IMR-90 (cell line): Measurements from ENCODE around the gene HSD17B14. TPM values are rescaled to one million over a fixed set of nuclear protein-coding genes. Genes with fewer than 3 reads are reported as not detected.

Source experiments
- ATAC-seq: fragments of 200-7000 bp; cut with Tn5 transposase; 2 replicates; pipeline ENCODE4 v1.9.1; 2020; ENCODE audit warnings: low read depth, mild to moderate bottlenecking, moderate library complexity
- BruUV-seq: library from RNA; stranded (reverse); fragments of 400-500 nt; replicated peaks from 2 replicates; lab custom pipeline; 2021; lab: Mats Ljungman, UMichigan
- CTCF ChIA-PET: fragments of 300-600 bp; formaldehyde crosslinking; extraction: SDS; loops from one replicate; lab custom pipeline; 2021; ENCODE audit warnings: antibody characterized with exemption; lab: Yijun Ruan, JAX
- POLR2A ChIA-PET: fragments of 300-600 bp; sonication (Branson Sonifier 250); formaldehyde crosslinking; loops from one replicate; lab custom pipeline; 2022; ENCODE audit warnings: antibody characterized with exemption; ENCODE audit not compliant: unreplicated experiment; lab: Charles Lee
- DNase-seq: peaks from one replicate; pipeline ENCODE4 v3.0.0; 2013
- H2AFZ ChIP-seq: replicated peaks from 2 replicates; pipeline ENCODE3; 2013; ENCODE audit warnings: low read length, mild to moderate bottlenecking; ENCODE audit not compliant: poor library complexity
- H2AK5ac ChIP-seq: 2 replicates; pipeline ENCODE4 v1.6.1; 2013; ENCODE audit warnings: low read depth, low read length, inconsistent platforms
- H2AK9ac ChIP-seq: replicated peaks from 2 replicates; pipeline ENCODE3; 2013; ENCODE audit warnings: mild to moderate bottlenecking, low read depth, low read length, moderate library complexity; ENCODE audit not compliant: poor library complexity
- H2BK120ac ChIP-seq: 2 replicates; pipeline ENCODE4 v1.6.1; 2013; ENCODE audit warnings: low read depth, low read length, inconsistent platforms
- H2BK15ac ChIP-seq: 3 replicates; pipeline ENCODE4 v1.6.1; 2013; ENCODE audit warnings: low read depth, low read length, inconsistent platforms
- H2BK20ac ChIP-seq: 2 replicates; pipeline ENCODE4 v1.6.1; 2013; ENCODE audit warnings: low read depth, mild to moderate bottlenecking, inconsistent platforms, low read length, moderate library complexity
- H2BK5ac ChIP-seq: 2 replicates; pipeline ENCODE4 v1.6.1; 2013; ENCODE audit warnings: mild to moderate bottlenecking, low read depth, low read length, inconsistent platforms; ENCODE audit not compliant: poor library complexity, severe bottlenecking
- H3K14ac ChIP-seq: replicated peaks from 2 replicates; pipeline ENCODE4 v1.6.1; 2013; ENCODE audit warnings: low read depth, low read length, inconsistent platforms
- H3K18ac ChIP-seq: 2 replicates; pipeline ENCODE4 v1.6.1; 2013; ENCODE audit warnings: low read depth, low read length, control low read depth
- H3K23ac ChIP-seq: 2 replicates; pipeline ENCODE4 v1.6.1; 2013; ENCODE audit warnings: low read depth, low read length, inconsistent platforms
- H3K27ac ChIP-seq: 2 replicates; pipeline ENCODE4 v1.5.1; 2013; ENCODE audit warnings: mild to moderate bottlenecking, control low read depth, low read length; ENCODE audit not compliant: insufficient read depth
- H3K27me3 ChIP-seq: 2 replicates; pipeline ENCODE4 v1.6.1; 2013; ENCODE audit warnings: low read length; ENCODE audit not compliant: control insufficient read depth, insufficient read depth
- H3K36me3 ChIP-seq: 2 replicates; pipeline ENCODE4 v1.6.1; 2013; ENCODE audit warnings: low read length, mixed read lengths; ENCODE audit not compliant: control insufficient read depth, insufficient read depth
- H3K4ac ChIP-seq: 2 replicates; pipeline ENCODE4 v1.6.1; 2013; ENCODE audit warnings: low read depth, low read length, inconsistent platforms
- H3K4me1 ChIP-seq: 2 replicates; pipeline ENCODE4 v1.6.1; 2013; ENCODE audit warnings: low read length, mixed read lengths; ENCODE audit not compliant: control insufficient read depth, insufficient read depth
- H3K4me2 ChIP-seq: 2 replicates; pipeline ENCODE4 v1.6.1; 2013; ENCODE audit warnings: low read depth, mild to moderate bottlenecking, control low read depth, low read length, moderate library complexity
- H3K4me3 ChIP-seq: 2 replicates; pipeline ENCODE4 v1.5.1; 2013; ENCODE audit warnings: low read depth, mild to moderate bottlenecking, control low read depth, low read length, moderate library complexity; ENCODE audit not compliant: insufficient read depth
- H3K56ac ChIP-seq: 2 replicates; pipeline ENCODE4 v1.6.1; 2013; ENCODE audit warnings: low read length, inconsistent platforms; ENCODE audit not compliant: insufficient read depth; ENCODE audit errors: extremely low read depth
- H3K79me1 ChIP-seq, 2 experiments: 2 replicates each; pipeline ENCODE4 v1.6.1; 2013; ENCODE audit warnings: low read length in 2 of 2, inconsistent platforms in 1 of 2, low read depth in 1 of 2
- H3K9ac ChIP-seq: 2 replicates; pipeline ENCODE4 v1.6.1; 2013; ENCODE audit warnings: low read depth, low read length, control low read depth
- H3K9me1 ChIP-seq: 2 replicates; pipeline ENCODE4 v1.6.1; 2013; ENCODE audit warnings: low read length, inconsistent platforms; ENCODE audit not compliant: insufficient read depth
- H3K9me3 ChIP-seq: 2 replicates; pipeline ENCODE4 v1.6.1; 2013; ENCODE audit warnings: low read length; ENCODE audit not compliant: control insufficient read depth, insufficient read depth
- H4K20me1 ChIP-seq: 2 replicates; pipeline ENCODE4 v1.6.1; 2013; ENCODE audit warnings: low read length, inconsistent platforms; ENCODE audit not compliant: insufficient read depth
- H4K5ac ChIP-seq: 2 replicates; pipeline ENCODE4 v1.6.1; 2013; ENCODE audit warnings: mild to moderate bottlenecking, low read depth, low read length, control low read depth
- H4K8ac ChIP-seq, 2 experiments: 2 replicates each; pipeline ENCODE4 v1.6.1; 2013; ENCODE audit warnings: low read depth in 2 of 2, low read length in 2 of 2, control low read depth in 1 of 2, inconsistent platforms in 1 of 2
- H4K91ac ChIP-seq: 2 replicates; pipeline ENCODE4 v1.6.1; 2013; ENCODE audit warnings: low read depth, low read length, inconsistent platforms; ENCODE audit not compliant: insufficient read depth
- BHLHE40 ChIP-seq: fragments of 150-350 bp; IDR thresholded peaks from 2 replicates; pipeline ENCODE4 v1.6.1; 2016; ENCODE audit warnings: mild to moderate bottlenecking, low read depth, low read length
- CEBPB ChIP-seq: IDR thresholded peaks from 2 replicates; pipeline ENCODE4 v1.6.1; 2012; ENCODE audit warnings: low read depth, low read length, improper control_type of control experiment
- CHD1 ChIP-seq: IDR thresholded peaks from 2 replicates; pipeline ENCODE4 v1.6.1; 2012; ENCODE audit warnings: low read depth, low read length, improper control_type of control experiment
- FOS ChIP-seq: fragments of 150-350 bp; IDR thresholded peaks from 2 replicates; pipeline ENCODE4 v1.6.1; 2016; ENCODE audit warnings: low read depth, low read length
- MAFK ChIP-seq: IDR thresholded peaks from 2 replicates; pipeline ENCODE4 v1.6.1; 2012; ENCODE audit warnings: low read depth, low read length, improper control_type of control experiment
- MXI1 ChIP-seq: IDR thresholded peaks from 2 replicates; pipeline ENCODE4 v1.6.1; 2012; ENCODE audit warnings: low read depth, mild to moderate bottlenecking, low read length, moderate library complexity, borderline replicate concordance
- POLR2A ChIP-seq: IDR thresholded peaks from 2 replicates; pipeline ENCODE4 v1.6.1; 2012; ENCODE audit warnings: mild to moderate bottlenecking, low read depth, low read length
- RFX5 ChIP-seq: IDR thresholded peaks from 2 replicates; pipeline ENCODE4 v1.8.0; 2012; ENCODE audit warnings: low read depth, mild to moderate bottlenecking, low read length, moderate library complexity
- USF2 ChIP-seq: fragments of 150-350 bp; IDR thresholded peaks from 2 replicates; pipeline ENCODE4 v1.6.1; 2017; ENCODE audit warnings: mild to moderate bottlenecking, antibody characterized with exemption, low read length, low read depth
- WGBS, 2 experiments: methylation state at CpG; one replicate each; pipeline versions ENCODE4 v1.1.5 to v1.1.7; 2013; ENCODE audit warnings: missing lambda C conversion rate in 2 of 2; ENCODE audit not compliant: insufficient read length in 1 of 2; ENCODE audit errors: extremely low coverage in 2 of 2; 5-methylcytosine and 5-hydroxymethylcytosine counted together
- dilution Hi-C: fragments of 300-500 bp; cut with HindIII; formaldehyde crosslinking; loops from one replicate; pipeline ENCODE4 v1.14.3; 2018; ENCODE audit warnings: low sequenced_read_pairs; ENCODE audit not compliant: unreplicated experiment
- in situ Hi-C: fragments of 300-500 bp; cut with MboI; formaldehyde crosslinking; loops from 3 replicates; pipeline ENCODE4 v1.14.3; 2019; ENCODE audit warnings: low sequenced_read_pairs, inconsistent platforms, mixed read lengths
- intact Hi-C: fragments of 100-400 bp; cut with micrococcal nuclease; formaldehyde crosslinking; loops from 2 replicates; pipeline ENCODE4 v1.10.0; 2022
- polyA plus RNA-seq, 3 experiments: library from polyadenylated mRNA; depleted of rRNA; stranded (reverse); fragments of >200 nt; gene quantifications; 2 replicates each; pipeline ENCODE4 v1.2.3, GENCODE V29; 2012; ENCODE audit warnings: low replicate concordance in 1 of 3
- total RNA-seq: library from RNA; depleted of rRNA; stranded (reverse); fragments of >200 nt; gene quantifications from 2 replicates; pipeline ENCODE4 v1.2.3, GENCODE V29; 2012
- TF ChIP-seq, protein P1 (sequence below): conservative IDR thresholded peaks from 2 replicates; pipeline ENCODE4 v1.5.1; 2012; ENCODE audit warnings: mild to moderate bottlenecking, low read depth, low read length, improper control_type of control experiment

HSD17B14 gene
- total and polyA plus RNA-seq, 2 of the 4 experiments (the other 2 are of a cell fraction): 0.54 to 4.5 TPM

DNA sequence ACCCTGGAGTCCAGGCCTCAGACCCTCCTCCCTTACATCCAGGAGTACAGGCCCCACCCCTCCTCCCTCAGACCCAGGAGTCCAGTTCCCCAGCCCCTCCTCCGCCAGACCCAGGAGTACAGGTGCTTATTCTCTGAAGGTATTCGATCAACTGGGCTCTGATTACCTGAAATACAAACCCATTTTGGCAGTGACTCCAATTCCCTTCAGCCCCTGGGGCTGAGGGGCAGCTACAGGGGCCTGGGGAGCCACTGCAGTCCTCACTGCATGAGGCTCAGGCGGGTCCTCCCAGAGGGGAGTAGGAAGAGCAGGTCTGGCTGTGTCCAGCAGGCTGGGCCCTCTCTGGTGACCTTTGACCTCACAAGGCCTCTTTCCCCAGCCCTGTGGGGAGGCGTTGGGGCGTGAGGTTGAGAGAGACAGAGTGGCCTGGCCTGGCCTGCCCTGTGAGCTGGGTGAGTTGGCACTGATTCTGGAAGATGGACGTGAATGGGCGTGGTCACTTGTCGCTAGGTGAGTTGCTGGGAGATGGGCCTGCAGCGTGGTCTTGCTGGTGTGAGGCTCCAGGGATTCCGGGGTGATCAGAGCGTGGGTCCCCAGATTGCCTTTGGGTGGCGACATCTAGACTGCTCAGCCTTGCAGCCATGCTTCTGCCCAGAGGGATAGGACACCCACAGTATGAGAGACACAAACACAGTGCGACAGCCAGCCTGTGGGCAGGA is 28.5 kb downstream of the HSD17B14 start:
- no peak overlapping the region for H2BK20ac ChIP-seq
- peak overlapping the region; percentile 28 for H2AK9ac ChIP-seq
- H3K4me3 ChIP-seq: no peak overlapping the region
- no peak overlapping the region for H3K4me2 ChIP-seq
- H3K4ac ChIP-seq: no peak overlapping the region
- ATAC-seq: no peak
- no peaks in the 10 kb centered on the region for H3K27me3 ChIP-seq
- peaks cover 5% of the 10 kb centered on the region; the same call in 1 of the 2 replicates for H3K4me1 ChIP-seq
- H2AFZ ChIP-seq: peak overlapping the region; percentile 43
- no peaks in the 10 kb centered on the region; the same call in 1 of the 2 replicates for H3K36me3 ChIP-seq
- H2BK5ac ChIP-seq: no peak overlapping the region
- no peak overlapping the region for H3K23ac ChIP-seq
- CTCF ChIA-PET: no interaction called here
- H2AK5ac ChIP-seq: no peak overlapping the region
- no peak for DNase-seq
- no TSS peak for BruUV-seq
- 80% methylated on average over 2 of the region's 13 CpGs; no CpG with 5 or more reads in 1 of the 2 experiments for WGBS, 2 experiments
- no peak overlapping the region for H3K9ac ChIP-seq
- POLR2A ChIA-PET: no interaction called here
- no peak overlapping the region for H3K56ac ChIP-seq
- TF ChIP-seq POLR2A (no peak), MXI1 (no peak), MAFK (no peak), BHLHE40 (no peak), CEBPB (no peak), USF2 (no peak), CHD1 (no peak), FOS (no peak), RFX5 (no peak)
- TF ChIP-seq, protein P1, sequence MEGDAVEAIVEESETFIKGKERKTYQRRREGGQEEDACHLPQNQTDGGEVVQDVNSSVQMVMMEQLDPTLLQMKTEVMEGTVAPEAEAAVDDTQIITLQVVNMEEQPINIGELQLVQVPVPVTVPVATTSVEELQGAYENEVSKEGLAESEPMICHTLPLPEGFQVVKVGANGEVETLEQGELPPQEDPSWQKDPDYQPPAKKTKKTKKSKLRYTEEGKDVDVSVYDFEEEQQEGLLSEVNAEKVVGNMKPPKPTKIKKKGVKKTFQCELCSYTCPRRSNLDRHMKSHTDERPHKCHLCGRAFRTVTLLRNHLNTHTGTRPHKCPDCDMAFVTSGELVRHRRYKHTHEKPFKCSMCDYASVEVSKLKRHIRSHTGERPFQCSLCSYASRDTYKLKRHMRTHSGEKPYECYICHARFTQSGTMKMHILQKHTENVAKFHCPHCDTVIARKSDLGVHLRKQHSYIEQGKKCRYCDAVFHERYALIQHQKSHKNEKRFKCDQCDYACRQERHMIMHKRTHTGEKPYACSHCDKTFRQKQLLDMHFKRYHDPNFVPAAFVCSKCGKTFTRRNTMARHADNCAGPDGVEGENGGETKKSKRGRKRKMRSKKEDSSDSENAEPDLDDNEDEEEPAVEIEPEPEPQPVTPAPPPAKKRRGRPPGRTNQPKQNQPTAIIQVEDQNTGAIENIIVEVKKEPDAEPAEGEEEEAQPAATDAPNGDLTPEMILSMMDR: no peak
- in situ Hi-C loops: no loop called here
- peaks cover 6% of the 10 kb centered on the region; the same call in 1 of the 2 replicates for H4K20me1 ChIP-seq
- H3K27ac ChIP-seq: no peak overlapping the region
- H3K9me3 ChIP-seq: no peaks in the 10 kb centered on the region
- H4K91ac ChIP-seq: no peak overlapping the region
- H3K14ac ChIP-seq: no peak overlapping the region
- H3K18ac ChIP-seq: no peak overlapping the region
- dilution Hi-C loops: loop anchor here (10.0 kb wide), 1 partner anchor 47 kb away; no protein-coding TSS in a partner anchor
- no peak overlapping the region for H4K8ac ChIP-seq
- no peak overlapping the region for H4K5ac ChIP-seq
- intact Hi-C loops: no loop called here
- H2BK15ac ChIP-seq: no peak overlapping the region
- H3K79me1 ChIP-seq: peaks cover 0 to 18% of the 10 kb centered on the region in 2 experiments; a peak in 1 of 4 replicates
- H2BK120ac ChIP-seq: no peak overlapping the region
- no peaks in the 10 kb centered on the region; the same call in none of the 2 replicates for H3K9me1 ChIP-seq
